C4-2B (cell line): ENCODE data around the gene DGKG.

Experiments used
- ZFX ChIP-seq: fragments of 450-650 bp; IDR thresholded peaks from 2 replicates; pipeline ENCODE4 v1.6.1; 2017
- TF ChIP-seq, protein P1 (sequence below): fragments of 450-650 bp; conservative IDR thresholded peaks from 2 replicates; pipeline ENCODE4 v1.5.1; 2017; ENCODE audit warnings: mild to moderate bottlenecking

- TF ChIP-seq, protein P1, sequence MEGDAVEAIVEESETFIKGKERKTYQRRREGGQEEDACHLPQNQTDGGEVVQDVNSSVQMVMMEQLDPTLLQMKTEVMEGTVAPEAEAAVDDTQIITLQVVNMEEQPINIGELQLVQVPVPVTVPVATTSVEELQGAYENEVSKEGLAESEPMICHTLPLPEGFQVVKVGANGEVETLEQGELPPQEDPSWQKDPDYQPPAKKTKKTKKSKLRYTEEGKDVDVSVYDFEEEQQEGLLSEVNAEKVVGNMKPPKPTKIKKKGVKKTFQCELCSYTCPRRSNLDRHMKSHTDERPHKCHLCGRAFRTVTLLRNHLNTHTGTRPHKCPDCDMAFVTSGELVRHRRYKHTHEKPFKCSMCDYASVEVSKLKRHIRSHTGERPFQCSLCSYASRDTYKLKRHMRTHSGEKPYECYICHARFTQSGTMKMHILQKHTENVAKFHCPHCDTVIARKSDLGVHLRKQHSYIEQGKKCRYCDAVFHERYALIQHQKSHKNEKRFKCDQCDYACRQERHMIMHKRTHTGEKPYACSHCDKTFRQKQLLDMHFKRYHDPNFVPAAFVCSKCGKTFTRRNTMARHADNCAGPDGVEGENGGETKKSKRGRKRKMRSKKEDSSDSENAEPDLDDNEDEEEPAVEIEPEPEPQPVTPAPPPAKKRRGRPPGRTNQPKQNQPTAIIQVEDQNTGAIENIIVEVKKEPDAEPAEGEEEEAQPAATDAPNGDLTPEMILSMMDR, result no peak
- TF ChIP-seq ZFX, result no peak
These were observed 4.2 kb upstream of the DGKG start for GRCh38 chr3:186366206-186366605.
